ENCODE measurements around the gene SPATA6.
"Not testable (repeated sequence)": the region's sequence is repeated elsewhere in the genome, so short reads cannot be mapped to it uniquely, and the experiment has no call there.

The SPATA6 gene

GRCh38 chr1:48344373-48344772, 127.6 kb downstream of the SPATA6 start:
- no peak for DNase-seq (ENCODE audit: low read depth)

- no peak for DNase-seq (ENCODE audit: low read depth)
Measured at GRCh38 chr1:48341221-48341620, 130.8 kb downstream of the SPATA6 start.

GRCh38 chr1:48338257-48338656, 133.7 kb downstream of the SPATA6 start:
- DNase-seq (ENCODE audit: low read depth), result no peak

GRCh38 chr1:48333316-48333715, 138.7 kb downstream of the SPATA6 start:
- no peak for DNase-seq (ENCODE audit: low read depth)

GRCh38 chr1:48332115-48332514, 139.9 kb downstream of the SPATA6 start:
- DNase-seq (ENCODE audit: low read depth), result no peak

GRCh38 chr1:48329905-48330304, 142.1 kb downstream of the SPATA6 start:
- no peak for DNase-seq (ENCODE audit: low read depth)

GRCh38 chr1:48329486-48329885, 142.5 kb downstream of the SPATA6 start:
- no peak for DNase-seq (ENCODE audit: low read depth)

- not testable (repeated sequence) for DNase-seq (ENCODE audit: low read depth)
Measured at GRCh38 chr1:48311829-48312228, 160.2 kb downstream of the SPATA6 start.

GRCh38 chr1:48309564-48310082, 162.4 kb downstream of the SPATA6 start:
- DNase-seq (ENCODE audit: low read depth), result no peak

GRCh38 chr1:48302652-48303051, 169.4 kb downstream of the SPATA6 start:
- no peak for DNase-seq (ENCODE audit: low read depth)

GRCh38 chr1:48294656-48295055, 177.3 kb downstream of the SPATA6 start:
- DNase-seq (ENCODE audit: low read depth), result no peak

GRCh38 chr1:48294094-48294493, 177.9 kb downstream of the SPATA6 start:
- DNase-seq (ENCODE audit: low read depth), result not testable (repeated sequence)

GRCh38 chr1:48292706-48293105, 179.3 kb downstream of the SPATA6 start:
- DNase-seq (ENCODE audit: low read depth), result no peak

GRCh38 chr1:48291421-48291820, 180.6 kb downstream of the SPATA6 start:
- no peak for DNase-seq (ENCODE audit: low read depth)

GRCh38 chr1:48285525-48285924, 186.5 kb downstream of the SPATA6 start:
- DNase-seq (ENCODE audit: low read depth), result no peak

GRCh38 chr1:48284696-48285420, 187.1 kb downstream of the SPATA6 start:
- DNase-seq (ENCODE audit: low read depth), result not testable (repeated sequence)

- not testable (repeated sequence) for DNase-seq (ENCODE audit: low read depth)
Measured at GRCh38 chr1:48282329-48282728, 189.7 kb downstream of the SPATA6 start.

GRCh38 chr1:48277437-48277836, 194.6 kb downstream of the SPATA6 start:
- DNase-seq (ENCODE audit: low read depth), result not testable (repeated sequence)

GRCh38 chr1:48266576-48266975, 205.4 kb downstream of the SPATA6 start:
- no peak for DNase-seq (ENCODE audit: low read depth)

- no peak for DNase-seq (ENCODE audit: low read depth)
Measured at GRCh38 chr1:48263041-48263440, 209.0 kb downstream of the SPATA6 start.

- DNase-seq (ENCODE audit: low read depth), result no peak
Measured at GRCh38 chr1:48261881-48262400, 210.1 kb downstream of the SPATA6 start.

- no peak for DNase-seq (ENCODE audit: low read depth)
Measured at GRCh38 chr1:48258106-48258505, 213.9 kb downstream of the SPATA6 start.

- no peak for DNase-seq (ENCODE audit: low read depth)
Measured at GRCh38 chr1:48254254-48254653, 217.8 kb downstream of the SPATA6 start.

- no peak for DNase-seq (ENCODE audit: low read depth)
Measured at GRCh38 chr1:48251821-48252220, 220.2 kb downstream of the SPATA6 start.
